Measurements from ENCODE around the gene ADGRV1. TPM values are rescaled to one million over a fixed set of nuclear protein-coding genes. Genes with fewer than 3 reads are reported as not detected.

Gene ADGRV1
- total and polyA plus RNA-seq, 9 of the 15 experiments (the other 6 are each of a cell fraction or from before 2014, with no cell fraction given) = 21.7 to 156 (median 58.2) TPM

- TF ChIP-seq, protein P1, sequence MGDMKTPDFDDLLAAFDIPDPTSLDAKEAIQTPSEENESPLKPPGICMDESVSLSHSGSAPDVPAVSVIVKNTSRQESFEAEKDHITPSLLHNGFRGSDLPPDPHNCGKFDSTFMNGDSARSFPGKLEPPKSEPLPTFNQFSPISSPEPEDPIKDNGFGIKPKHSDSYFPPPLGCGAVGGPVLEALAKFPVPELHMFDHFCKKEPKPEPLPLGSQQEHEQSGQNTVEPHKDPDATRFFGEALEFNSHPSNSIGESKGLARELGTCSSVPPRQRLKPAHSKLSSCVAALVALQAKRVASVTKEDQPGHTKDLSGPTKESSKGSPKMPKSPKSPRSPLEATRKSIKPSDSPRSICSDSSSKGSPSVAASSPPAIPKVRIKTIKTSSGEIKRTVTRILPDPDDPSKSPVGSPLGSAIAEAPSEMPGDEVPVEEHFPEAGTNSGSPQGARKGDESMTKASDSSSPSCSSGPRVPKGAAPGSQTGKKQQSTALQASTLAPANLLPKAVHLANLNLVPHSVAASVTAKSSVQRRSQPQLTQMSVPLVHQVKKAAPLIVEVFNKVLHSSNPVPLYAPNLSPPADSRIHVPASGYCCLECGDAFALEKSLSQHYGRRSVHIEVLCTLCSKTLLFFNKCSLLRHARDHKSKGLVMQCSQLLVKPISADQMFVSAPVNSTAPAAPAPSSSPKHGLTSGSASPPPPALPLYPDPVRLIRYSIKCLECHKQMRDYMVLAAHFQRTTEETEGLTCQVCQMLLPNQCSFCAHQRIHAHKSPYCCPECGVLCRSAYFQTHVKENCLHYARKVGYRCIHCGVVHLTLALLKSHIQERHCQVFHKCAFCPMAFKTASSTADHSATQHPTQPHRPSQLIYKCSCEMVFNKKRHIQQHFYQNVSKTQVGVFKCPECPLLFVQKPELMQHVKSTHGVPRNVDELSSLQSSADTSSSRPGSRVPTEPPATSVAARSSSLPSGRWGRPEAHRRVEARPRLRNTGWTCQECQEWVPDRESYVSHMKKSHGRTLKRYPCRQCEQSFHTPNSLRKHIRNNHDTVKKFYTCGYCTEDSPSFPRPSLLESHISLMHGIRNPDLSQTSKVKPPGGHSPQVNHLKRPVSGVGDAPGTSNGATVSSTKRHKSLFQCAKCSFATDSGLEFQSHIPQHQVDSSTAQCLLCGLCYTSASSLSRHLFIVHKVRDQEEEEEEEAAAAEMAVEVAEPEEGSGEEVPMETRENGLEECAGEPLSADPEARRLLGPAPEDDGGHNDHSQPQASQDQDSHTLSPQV (IDR thresholded peaks at IDR 0.05) = 0 out of 2 replicates have a peak, but pooled peaks have one; percentile 26
- peak; percentile 68 to 75 for TF ChIP-seq RAD21 (CRISPR knock-in tag; conservative IDR thresholded peaks at IDR 0.05 in 1 of 2, IDR thresholded peaks at IDR 0.05 in 1 of 2)
- TF ChIP-seq, protein P2, sequence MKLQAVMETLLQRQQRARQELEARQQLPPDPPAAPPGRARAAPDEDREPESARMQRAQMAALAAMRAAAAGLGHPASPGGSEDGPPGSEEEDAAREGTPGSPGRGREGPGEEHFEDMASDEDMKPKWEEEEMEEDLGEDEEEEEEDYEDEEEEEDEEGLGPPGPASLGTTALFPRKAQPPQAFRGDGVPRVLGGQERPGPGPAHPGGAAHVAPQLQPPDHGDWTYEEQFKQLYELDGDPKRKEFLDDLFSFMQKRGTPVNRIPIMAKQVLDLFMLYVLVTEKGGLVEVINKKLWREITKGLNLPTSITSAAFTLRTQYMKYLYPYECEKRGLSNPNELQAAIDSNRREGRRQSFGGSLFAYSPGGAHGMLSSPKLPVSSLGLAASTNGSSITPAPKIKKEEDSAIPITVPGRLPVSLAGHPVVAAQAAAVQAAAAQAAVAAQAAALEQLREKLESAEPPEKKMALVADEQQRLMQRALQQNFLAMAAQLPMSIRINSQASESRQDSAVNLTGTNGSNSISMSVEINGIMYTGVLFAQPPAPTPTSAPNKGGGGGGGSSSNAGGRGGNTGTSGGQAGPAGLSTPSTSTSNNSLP (IDR thresholded peaks at IDR 0.05; ENCODE audit: borderline replicate concordance, low read depth, low read length) = peak; percentile 84; the same call in 1 of the 2 replicates
- TF ChIP-seq, protein P3, sequence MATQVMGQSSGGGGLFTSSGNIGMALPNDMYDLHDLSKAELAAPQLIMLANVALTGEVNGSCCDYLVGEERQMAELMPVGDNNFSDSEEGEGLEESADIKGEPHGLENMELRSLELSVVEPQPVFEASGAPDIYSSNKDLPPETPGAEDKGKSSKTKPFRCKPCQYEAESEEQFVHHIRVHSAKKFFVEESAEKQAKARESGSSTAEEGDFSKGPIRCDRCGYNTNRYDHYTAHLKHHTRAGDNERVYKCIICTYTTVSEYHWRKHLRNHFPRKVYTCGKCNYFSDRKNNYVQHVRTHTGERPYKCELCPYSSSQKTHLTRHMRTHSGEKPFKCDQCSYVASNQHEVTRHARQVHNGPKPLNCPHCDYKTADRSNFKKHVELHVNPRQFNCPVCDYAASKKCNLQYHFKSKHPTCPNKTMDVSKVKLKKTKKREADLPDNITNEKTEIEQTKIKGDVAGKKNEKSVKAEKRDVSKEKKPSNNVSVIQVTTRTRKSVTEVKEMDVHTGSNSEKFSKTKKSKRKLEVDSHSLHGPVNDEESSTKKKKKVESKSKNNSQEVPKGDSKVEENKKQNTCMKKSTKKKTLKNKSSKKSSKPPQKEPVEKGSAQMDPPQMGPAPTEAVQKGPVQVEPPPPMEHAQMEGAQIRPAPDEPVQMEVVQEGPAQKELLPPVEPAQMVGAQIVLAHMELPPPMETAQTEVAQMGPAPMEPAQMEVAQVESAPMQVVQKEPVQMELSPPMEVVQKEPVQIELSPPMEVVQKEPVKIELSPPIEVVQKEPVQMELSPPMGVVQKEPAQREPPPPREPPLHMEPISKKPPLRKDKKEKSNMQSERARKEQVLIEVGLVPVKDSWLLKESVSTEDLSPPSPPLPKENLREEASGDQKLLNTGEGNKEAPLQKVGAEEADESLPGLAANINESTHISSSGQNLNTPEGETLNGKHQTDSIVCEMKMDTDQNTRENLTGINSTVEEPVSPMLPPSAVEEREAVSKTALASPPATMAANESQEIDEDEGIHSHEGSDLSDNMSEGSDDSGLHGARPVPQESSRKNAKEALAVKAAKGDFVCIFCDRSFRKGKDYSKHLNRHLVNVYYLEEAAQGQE (IDR thresholded peaks at IDR 0.05; ENCODE audit: borderline replicate concordance) = peak; percentile 54; the same call in 1 of the 2 replicates
- TF ChIP-seq, protein P3 (CRISPR knock-in tag; IDR thresholded peaks at IDR 0.05; ENCODE audit: low read depth) = no peak
- 0 out of 2 replicates have a peak, but pooled peaks have one; percentile 15 for TF ChIP-seq ATF7 (IDR thresholded peaks at IDR 0.05)
These were observed 307.7 kb downstream of the ADGRV1 start (continued) for GRCh38 chr5:90866333-90866732.

All from K562 (cell line).